ENCODE measurements around the gene SSPN. TPM values are rescaled to one million over a fixed set of nuclear protein-coding genes. Genes with fewer than 3 reads are reported as not detected.

Gene SSPN
- total and polyA plus RNA-seq, 2 experiments from 2014 or later: 1.1 to 2.3 TPM

- Histone ChIP-seq H2AFZ (no peak overlapping the region), H3F3A (replicated peaks; ENCODE audit: low read depth) (no peaks in the 10 kb centered on the region), H3K27ac (ENCODE audit: low read depth) (no peak overlapping the region), H3K4me3 (no peak overlapping the region), H4K20me1 (replicated peaks; ENCODE audit: insufficient read depth) (no peaks in the 10 kb centered on the region), H3K79me2 (replicated peaks; ENCODE audit: insufficient read depth) (no peaks in the 10 kb centered on the region), H3K27me3 (ENCODE audit: insufficient read depth) (no peaks in the 10 kb centered on the region), H3K4me1 (ENCODE audit: insufficient read depth) (peaks cover 5% of the 10 kb centered on the region), H3K9me2 (ENCODE audit: insufficient read depth) (peaks cover 8% of the 10 kb centered on the region; the same call in 1 of the 2 replicates), H3K36me3 (ENCODE audit: insufficient read depth) (no peaks in the 10 kb centered on the region), H3K4me2 (no peak overlapping the region)
- no peak for TF ChIP-seq JUNB (IDR thresholded peaks at IDR 0.05; ENCODE audit: unreplicated experiment)
- TF ChIP-seq ZNF462 (CRISPR knock-in tag; IDR thresholded peaks at IDR 0.05): no peak
- no peak for TF ChIP-seq EZH2 (IDR thresholded peaks at IDR 0.05; ENCODE audit: low read depth, unreplicated experiment)
- no peak for TF ChIP-seq ZNF114 (CRISPR knock-in tag; IDR thresholded peaks at IDR 0.05)
- TF ChIP-seq, protein P1, sequence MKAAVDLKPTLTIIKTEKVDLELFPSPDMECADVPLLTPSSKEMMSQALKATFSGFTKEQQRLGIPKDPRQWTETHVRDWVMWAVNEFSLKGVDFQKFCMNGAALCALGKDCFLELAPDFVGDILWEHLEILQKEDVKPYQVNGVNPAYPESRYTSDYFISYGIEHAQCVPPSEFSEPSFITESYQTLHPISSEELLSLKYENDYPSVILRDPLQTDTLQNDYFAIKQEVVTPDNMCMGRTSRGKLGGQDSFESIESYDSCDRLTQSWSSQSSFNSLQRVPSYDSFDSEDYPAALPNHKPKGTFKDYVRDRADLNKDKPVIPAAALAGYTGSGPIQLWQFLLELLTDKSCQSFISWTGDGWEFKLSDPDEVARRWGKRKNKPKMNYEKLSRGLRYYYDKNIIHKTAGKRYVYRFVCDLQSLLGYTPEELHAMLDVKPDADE (IDR thresholded peaks at IDR 0.05): no peak
- Mint-ChIP-seq H3K36me3 (ENCODE audit: low read depth) (no peaks in the 10 kb centered on the region), H3K27ac (no peak overlapping the region), H3K4me1 (peaks cover 29% of the 10 kb centered on the region), H3K9me3 (no peaks in the 10 kb centered on the region; the same call in 2 of the 3 replicates), H3K27me3 (ENCODE audit: insufficient read depth, low read depth, poor library complexity) (peaks cover 3% of the 10 kb centered on the region), H3K4me3 (no peak overlapping the region)
- ATAC-seq (no peak), DNase-seq (ENCODE audit: low spot score) (no peak)
These were observed 38.4 kb upstream of the SSPN start for GRCh38 chr12:26157001-26157400.
